SK-N-SH (cell line): ENCODE data around the gene MPP7. TPM values are rescaled to one million over a fixed set of nuclear protein-coding genes. Genes with fewer than 3 reads are reported as not detected.

Source experiments
- CTCF ChIA-PET: fragments of 300-600, 350-600 bp; formaldehyde crosslinking; extraction: SDS; loops from one replicate; lab custom pipeline; 2021; lab: Yijun Ruan, JAX
- POLR2A ChIA-PET: fragments of 350-600 bp; sonication (Branson Sonifier 250); formaldehyde crosslinking; extraction: SDS; loops from one replicate; lab custom pipeline; 2020; ENCODE audit warnings: antibody characterized with exemption, inconsistent platforms; lab: Yijun Ruan, JAX
- DNase-seq: peaks from one replicate; pipeline ENCODE4 v3.0.0; 2012
- H2AFZ ChIP-seq: fragments of 200-600 bp; sonication (generic); 2 replicates; pipeline ENCODE4 v1.8.1; 2016; ENCODE audit warnings: antibody characterized with exemption, mild to moderate bottlenecking, low read depth
- H3F3A ChIP-seq: fragments of 200-600 bp; sonication (generic); replicated peaks from 2 replicates; pipeline ENCODE3; 2016; ENCODE audit warnings: antibody characterized with exemption, mild to moderate bottlenecking; ENCODE audit not compliant: insufficient read depth
- H3K27ac ChIP-seq, 2 experiments: fragments of 200-500 bp in 1 of 2; fragments of 200-600 bp in 1 of 2; sonication (Bioruptor generic) in 1 of 2; sonication (generic), shearing (Covaris generic) in 1 of 2; 2 replicates each; pipeline versions ENCODE4 v1.5.1 to v1.6.1; 2014 to 2016; ENCODE audit warnings: low read depth in 2 of 2, inconsistent platforms in 1 of 2, low read length in 1 of 2, mild to moderate bottlenecking in 1 of 2, mixed read lengths in 1 of 2
- H3K27me3 ChIP-seq: fragments of 200-600 bp; sonication (generic), shearing (Covaris generic); 2 replicates; pipeline ENCODE4 v1.6.1; 2016; ENCODE audit warnings: mixed run types; ENCODE audit not compliant: insufficient read depth
- H3K36me3 ChIP-seq, 2 experiments: fragments of 200-500 bp in 1 of 2; fragments of 200-600 bp in 1 of 2; sonication (Bioruptor generic) in 1 of 2; sonication (generic) in 1 of 2; replicated peaks in 1 of 2; 2 replicates each; pipeline versions ENCODE3 to v1.5.1; 2014 to 2016; ENCODE audit warnings: low read length in 1 of 2, mild to moderate bottlenecking in 1 of 2; ENCODE audit not compliant: insufficient read depth in 2 of 2, control insufficient read depth in 1 of 2
- H3K4me1 ChIP-seq, 2 experiments: fragments of 200-500 bp in 1 of 2; fragments of 200-600 bp in 1 of 2; sonication (Bioruptor generic) in 1 of 2; sonication (generic), shearing (Covaris generic) in 1 of 2; 2 replicates each; pipeline versions ENCODE4 v1.5.1 to v1.6.1; 2014 to 2016; ENCODE audit warnings: low read depth in 1 of 2, low read length in 1 of 2, mixed run types in 1 of 2; ENCODE audit not compliant: insufficient read depth in 2 of 2, control insufficient read depth in 1 of 2
- H3K4me2 ChIP-seq: fragments of 200-600 bp; sonication (generic), shearing (Covaris generic); 2 replicates; pipeline ENCODE4 v1.6.1; 2017; ENCODE audit warnings: mixed run types
- H3K4me3 ChIP-seq, 2 experiments: fragments of 200-500 bp in 1 of 2; fragments of 200-600 bp in 1 of 2; sonication (Bioruptor generic) in 1 of 2; sonication (generic), shearing (Covaris generic) in 1 of 2; 2 replicates each; pipeline versions ENCODE4 v1.5.1 to v1.8.1; 2014 to 2016; ENCODE audit warnings: low read depth in 2 of 2, inconsistent platforms in 1 of 2, low read length in 1 of 2, mild to moderate bottlenecking in 1 of 2, mixed read lengths in 1 of 2, moderate library complexity in 1 of 2
- H3K79me2 ChIP-seq: fragments of 200-600 bp; sonication (generic); 2 replicates; pipeline ENCODE4 v1.8.1; 2017; ENCODE audit warnings: mild to moderate bottlenecking; ENCODE audit not compliant: insufficient read depth
- H3K9ac ChIP-seq: fragments of 200-600 bp; sonication (generic); 2 replicates; pipeline ENCODE4 v1.6.1; 2017; ENCODE audit warnings: mixed run types
- H3K9me2 ChIP-seq: fragments of 200-600 bp; sonication (generic); 2 replicates; pipeline ENCODE4 v1.6.1; 2017; ENCODE audit warnings: mixed run types
- H3K9me3 ChIP-seq: fragments of 200-600 bp; sonication (generic); 2 replicates; pipeline ENCODE4 v1.6.1; 2017; ENCODE audit warnings: mixed run types, mild to moderate bottlenecking, moderate library complexity
- H4K20me1 ChIP-seq: fragments of 200-600 bp; sonication (generic); 2 replicates; pipeline ENCODE4 v1.6.1; 2017; ENCODE audit warnings: mild to moderate bottlenecking, mixed run types; ENCODE audit not compliant: insufficient read depth
- ELF1 ChIP-seq: IDR thresholded peaks from 2 replicates; pipeline ENCODE4 v1.4.0; 2012
- GABPA ChIP-seq: IDR thresholded peaks from 2 replicates; pipeline ENCODE4 v1.4.0; 2012; ENCODE audit warnings: low read depth, mild to moderate bottlenecking
- JUND ChIP-seq: IDR thresholded peaks from 2 replicates; pipeline ENCODE4 v1.4.0; 2012
- MAX ChIP-seq: IDR thresholded peaks from 2 replicates; pipeline ENCODE4 v1.4.0; 2012; ENCODE audit warnings: low read depth
- NFIC ChIP-seq: IDR thresholded peaks from 2 replicates; pipeline ENCODE4 v1.4.0; 2012; ENCODE audit warnings: borderline replicate concordance
- NRF1 ChIP-seq: IDR thresholded peaks from 2 replicates; pipeline ENCODE4 v1.6.1; 2012; ENCODE audit warnings: low read depth, mild to moderate bottlenecking, low read length
- POLR2AphosphoS5 ChIP-seq: IDR thresholded peaks from 2 replicates; pipeline ENCODE4 v1.6.1; 2012; ENCODE audit warnings: low read depth, low read length
- RCOR1 ChIP-seq: fragments of 150-350 bp; IDR thresholded peaks from 2 replicates; pipeline ENCODE4 v1.6.1; 2017; ENCODE audit warnings: antibody characterized with exemption, low read length
- RFX5 ChIP-seq: IDR thresholded peaks from 2 replicates; pipeline ENCODE4 v1.6.1; 2012; ENCODE audit warnings: mild to moderate bottlenecking, improper control_type of control experiment, low read length
- SMC3 ChIP-seq: IDR thresholded peaks from 2 replicates; pipeline ENCODE4 v1.6.1; 2012; ENCODE audit warnings: low read depth, low read length, improper control_type of control experiment
- TAF1 ChIP-seq: IDR thresholded peaks from 2 replicates; pipeline ENCODE4 v1.6.1; 2012; ENCODE audit warnings: low read depth, mild to moderate bottlenecking, low read length, moderate library complexity, borderline replicate concordance
- TCF12 ChIP-seq: IDR thresholded peaks from 2 replicates; pipeline ENCODE4 v1.4.0; 2012
- USF2 ChIP-seq: fragments of 150-350 bp; IDR thresholded peaks from 2 replicates; pipeline ENCODE4 v1.6.1; 2017; ENCODE audit warnings: antibody characterized with exemption, low read length, low read depth, borderline replicate concordance
- YY1 ChIP-seq: IDR thresholded peaks from 2 replicates; pipeline ENCODE4 v1.4.0; 2012; ENCODE audit warnings: low read depth, mild to moderate bottlenecking
- WGBS: methylation state at CpG from one replicate; pipeline ENCODE4 v1.1.6; 2017; ENCODE audit warnings: low lambda C conversion rate; 5-methylcytosine and 5-hydroxymethylcytosine counted together
- polyA plus RNA-seq, 3 experiments: library from polyadenylated mRNA; depleted of rRNA; stranded (reverse); fragments of >200 nt; gene quantifications; 2 replicates each; pipeline ENCODE4 v1.2.3, GENCODE V29; 2012

MPP7 gene
- polyA plus RNA-seq, 1 of the 3 experiments (the other 2 are of a cell fraction) = not detected

GRCh38 chr10:28285816-28286215 is 17.0 kb downstream of the MPP7 start (continued):
- TF ChIP-seq NFIC (no peak), NRF1 (no peak)

GRCh38 chr10:28284126-28284525 is 18.7 kb downstream of the MPP7 start:
- Histone ChIP-seq H3F3A (no peaks in the 10 kb centered on the region), H2AFZ (no peak overlapping the region), H3K4me3 (no peak overlapping the region), H3K9me2 (no peaks in the 10 kb centered on the region), H3K9ac (no peak overlapping the region), H3K9me3 (no peaks in the 10 kb centered on the region), H3K36me3 (no peaks in the 10 kb centered on the region), H3K27me3 (peaks cover 36% of the 10 kb centered on the region), H3K27ac (no peak overlapping the region), H3K4me2 (no peak overlapping the region), H3K4me1 (no peaks in the 10 kb centered on the region), H3K79me2 (no peaks in the 10 kb centered on the region), H4K20me1 (no peaks in the 10 kb centered on the region)
- POLR2A ChIA-PET = no interaction called here
- DNase-seq = no peak
- CTCF ChIA-PET = interaction anchor here (0.6 kb wide), 1 partner anchor 162 kb away, joined by 3 read pairs; no protein-coding TSS in a partner anchor
- TF ChIP-seq MAX (no peak), SMC3 (no peak), JUND (no peak)

GRCh38 chr10:28283251-28283650 is 19.6 kb downstream of the MPP7 start:
- peaks cover 33% of the 10 kb centered on the region for H3K27me3 ChIP-seq
- H3K27ac ChIP-seq = no peak overlapping the region
- DNase-seq = no peak
- H3K9me3 ChIP-seq = no peaks in the 10 kb centered on the region
- CTCF ChIA-PET = no interaction called here
- no peaks in the 10 kb centered on the region for H3F3A ChIP-seq
- TF ChIP-seq YY1 (no peak), TCF12 (no peak), USF2 (no peak), NFIC (no peak), ELF1 (no peak), RCOR1 (no peak), POLR2AphosphoS5 (no peak), GABPA (no peak), TAF1 (no peak), RFX5 (no peak)
- TF ChIP-seq, all 33 proteins: peak for 0
- Histone ChIP-seq H3K9ac (no peak overlapping the region), H3K9me2 (no peaks in the 10 kb centered on the region), H4K20me1 (no peaks in the 10 kb centered on the region), H3K4me2 (no peak overlapping the region), H3K4me1 (no peaks in the 10 kb centered on the region), H2AFZ (no peak overlapping the region), H3K4me3 (no peak overlapping the region), H3K79me2 (no peaks in the 10 kb centered on the region), H3K36me3 (no peaks in the 10 kb centered on the region)
- POLR2A ChIA-PET = no interaction called here
- WGBS = 3% methylated on average over 2 of the region's 2 CpGs
